GM18861 (cell line): Measurements from ENCODE around the gene OR51F1.
"Not testable (repeated sequence)": the region's sequence is repeated elsewhere in the genome, so short reads cannot be mapped to it uniquely, and the experiment has no call there.

Experiments used
- ATAC-seq: cut with Tn5 transposase; IDR thresholded peaks from one replicate; pipeline ENCODE4 v1.9.1; 2021; ENCODE audit not compliant: unreplicated experiment

The OR51F1 gene

GRCh38 chr11:4769838-4770237, at the start of gene OR51F1:
Gene OR51F1 (minus strand): TSS chr11:4769938. CDS start chr11:4769938, 0 bp downstream.
- ATAC-seq = no peak

- ATAC-seq = no peak
Observed at GRCh38 chr11:4809246-4809645, 39.5 kb upstream of the OR51F1 start.

- no peak for ATAC-seq
Observed at GRCh38 chr11:4808476-4808875, 38.7 kb upstream of the OR51F1 start.

DNA sequence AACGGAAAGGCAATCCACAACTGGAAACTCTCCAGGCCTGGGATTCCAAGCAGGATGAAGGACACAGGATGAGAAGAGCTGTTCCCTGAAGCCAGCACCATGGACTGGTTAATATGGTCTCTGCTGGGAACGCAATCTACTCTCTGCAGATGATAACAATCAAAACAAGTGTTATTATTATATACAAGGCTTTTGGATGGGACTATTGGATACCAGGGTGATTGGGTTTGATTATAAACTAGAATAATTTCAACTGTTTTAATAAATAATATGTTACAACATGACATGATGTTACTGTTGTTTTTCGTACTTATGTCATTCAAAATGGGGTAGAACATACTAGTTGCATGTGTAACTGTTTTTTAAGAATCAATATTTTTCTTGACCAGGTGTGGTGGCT, 34.5 kb upstream of the OR51F1 start, which contains the start of gene OR52R1:
Gene OR52R1, minus strand, starts transcription at position 101 of the 400 bp plus-strand sequence. Its CDS starts 0 bp downstream, at position 101.
- ATAC-seq = no peak

DNA sequence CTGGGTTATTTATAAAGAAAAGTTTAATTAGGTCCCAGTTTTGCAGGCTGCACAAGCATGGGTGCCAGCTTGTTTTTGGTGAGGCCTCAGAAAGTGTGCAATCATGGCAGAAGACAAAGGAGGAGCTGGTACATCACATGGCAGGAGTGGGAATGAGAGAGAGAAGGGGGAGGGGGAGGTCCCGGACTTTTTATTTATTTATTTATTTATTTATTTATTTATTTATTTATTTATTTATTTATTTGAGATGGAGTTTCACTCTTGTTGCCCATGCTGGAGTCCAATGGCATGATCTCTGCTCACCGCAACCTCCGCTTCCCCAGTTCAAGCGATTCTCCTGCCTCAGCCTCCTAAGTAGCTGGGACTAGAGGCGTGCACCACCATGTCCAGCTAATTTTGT, 31.6 kb upstream of the OR51F1 start:
- not testable (repeated sequence) for ATAC-seq

DNA sequence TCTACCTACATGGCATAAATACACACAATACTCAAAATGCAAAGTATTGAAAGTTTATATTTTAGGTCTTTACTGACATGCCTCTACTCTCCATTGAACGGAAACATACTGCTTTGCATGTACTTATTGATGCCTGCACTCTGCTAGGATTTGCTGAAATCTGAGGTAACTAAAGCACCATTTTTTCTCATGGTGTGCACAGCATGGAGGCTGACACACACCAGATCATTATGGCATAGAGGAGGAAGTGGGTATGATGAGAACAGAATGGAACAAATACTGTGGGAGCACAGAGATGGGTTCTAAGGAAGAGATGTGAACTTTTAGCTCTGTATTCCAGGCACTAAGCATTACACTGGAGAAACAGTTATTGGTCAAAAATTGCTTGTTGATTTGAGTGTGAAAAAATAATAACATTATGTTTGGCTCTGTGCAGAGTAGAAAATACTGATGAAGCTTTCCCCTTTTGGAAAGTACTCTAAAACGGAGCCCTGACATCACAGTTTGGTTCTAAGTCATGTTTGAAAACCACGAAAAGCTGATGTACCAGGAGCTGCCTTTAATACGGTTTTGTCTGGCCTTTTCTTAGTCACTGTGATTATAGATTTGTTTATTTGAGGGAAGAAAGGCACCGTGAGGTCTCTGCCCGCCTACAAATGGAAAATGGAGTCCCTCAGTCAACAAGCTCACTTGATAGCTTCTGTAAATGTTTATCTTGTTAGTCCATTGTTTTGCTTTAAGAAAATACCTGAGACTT, 28.9 kb upstream of the OR51F1 start:
- ATAC-seq = no peak

- ATAC-seq = no peak
Observed at GRCh38 chr11:4797206-4797605, 27.5 kb upstream of the OR51F1 start.

DNA sequence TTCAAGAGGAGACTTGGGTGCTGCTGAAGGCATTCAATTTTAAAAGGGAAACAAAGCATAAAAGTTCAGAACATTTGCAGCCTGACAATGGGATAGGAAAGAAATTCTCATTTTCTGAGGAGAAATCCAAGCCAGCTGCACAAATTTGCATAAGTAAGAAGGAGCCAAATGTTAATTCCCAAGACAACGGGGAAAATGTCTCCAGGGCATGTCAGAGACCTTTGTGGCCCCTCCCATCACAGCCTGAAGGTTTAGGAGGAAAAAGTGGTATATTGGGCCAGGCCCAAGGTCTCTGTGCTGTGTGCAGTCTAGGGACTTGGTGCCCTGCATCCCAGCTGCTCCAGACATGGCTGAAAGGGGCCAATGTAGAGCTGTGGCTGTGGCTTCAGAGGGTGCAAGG, 12.7 kb upstream of the OR51F1 start:
- ATAC-seq = no peak

GRCh38 chr11:4768094-4768493, 1.6 kb downstream of the OR51F1 start:
- no peak for ATAC-seq

- ATAC-seq = no peak
Observed at GRCh38 chr11:4766420-4767043, 3.2 kb downstream of the OR51F1 start.

- no peak for ATAC-seq
Observed at GRCh38 chr11:4763096-4763495, 6.6 kb downstream of the OR51F1 start.

- no peak for ATAC-seq
Observed at GRCh38 chr11:4751201-4751600, 18.5 kb downstream of the OR51F1 start.

GRCh38 chr11:4748438-4748837, 21.3 kb downstream of the OR51F1 start:
- no peak for ATAC-seq

- ATAC-seq = no peak
Observed at GRCh38 chr11:4740735-4741134, 29.0 kb downstream of the OR51F1 start.

DNA sequence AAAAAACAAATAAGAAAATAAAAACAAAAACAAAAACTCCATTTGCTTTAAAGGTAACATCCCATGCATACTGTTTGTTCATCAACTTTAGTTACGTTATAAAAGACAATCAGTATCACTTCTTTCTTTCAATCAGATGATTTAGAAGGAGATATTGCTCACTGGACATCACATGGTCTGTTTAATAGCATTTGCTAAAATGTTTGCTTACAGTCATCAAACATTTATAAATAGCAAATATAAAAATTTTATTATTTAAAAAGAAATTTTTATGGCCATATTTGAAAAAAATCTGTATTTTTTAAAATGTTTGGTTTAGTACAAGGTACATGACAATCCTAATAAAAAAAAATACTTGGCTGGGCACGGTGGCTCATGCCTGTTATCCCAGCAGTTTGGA, 42.6 kb downstream of the OR51F1 start:
- ATAC-seq = no peak

DNA sequence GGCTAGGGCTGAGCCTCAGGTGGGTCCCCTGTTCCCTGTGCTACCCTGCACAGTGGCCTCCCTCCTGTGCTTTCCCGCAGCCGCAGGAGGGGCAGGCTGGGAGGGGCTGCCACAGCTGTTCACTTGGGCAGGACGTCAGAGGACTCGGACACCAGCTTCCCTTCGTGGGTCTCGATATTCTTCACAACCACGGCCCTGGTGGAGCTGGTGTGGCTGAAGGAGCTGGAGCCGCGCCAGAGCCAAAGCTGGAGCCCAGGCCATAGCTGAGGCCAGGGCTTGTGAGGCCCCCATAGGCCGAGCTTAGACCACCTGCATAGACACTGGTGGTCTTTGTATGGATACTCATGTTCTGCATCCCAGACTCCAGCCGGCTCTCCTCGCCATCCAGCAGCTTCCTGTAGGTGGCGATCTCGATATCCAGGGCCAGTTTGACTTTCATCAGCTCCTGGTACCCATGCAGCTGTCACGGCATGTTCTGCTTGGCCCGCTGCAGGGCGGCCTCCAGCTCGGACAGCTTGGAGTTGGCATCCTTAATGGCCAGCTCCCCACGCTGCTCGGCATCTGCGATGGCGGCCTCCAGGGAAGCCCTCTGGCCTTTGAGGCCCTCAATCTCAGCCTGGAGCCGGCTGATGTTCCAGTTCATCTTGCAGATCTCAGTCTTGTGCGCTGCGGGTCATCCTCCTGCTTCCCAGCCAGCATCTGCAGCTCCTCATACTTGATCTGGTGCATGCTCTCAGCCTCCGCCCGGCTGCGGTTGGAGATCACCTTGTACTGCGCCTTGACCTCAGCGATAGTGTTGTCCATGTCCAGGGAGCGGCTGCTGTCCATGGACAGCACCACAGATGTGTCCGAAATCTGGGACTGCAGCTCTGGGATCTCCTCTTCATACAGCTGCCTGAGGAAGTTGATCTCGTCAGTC, 46.9 kb downstream of the OR51F1 start:
- ATAC-seq = not testable (repeated sequence)
